Cardiac muscle cell (in vitro differentiated cells and primary cell): ENCODE results near the gene ATP6V1C2. TPM values are rescaled to one million over a fixed set of nuclear protein-coding genes. Genes with fewer than 3 reads are reported as not detected.

Source experiments
- DNase-seq, 2 donors: peaks; one replicate each; pipeline versions ENCODE4 v3.0.0 to v3.0.0-alpha.2; 2010 to 2017; ENCODE audit warnings: low read depth in 1 of 2, low spot score in 1 of 2
- H3K27ac ChIP-seq: fragments of 200-600 bp; sonication (generic); 2 replicates; pipeline ENCODE4 v1.5.1; 2016
- H3K27me3 ChIP-seq: fragments of 200-600 bp; sonication (generic); 2 replicates; pipeline ENCODE4 v1.6.0; 2016; ENCODE audit warnings: control low read depth
- H3K36me3 ChIP-seq: fragments of 200-600 bp; sonication (generic); 2 replicates; pipeline ENCODE4 v1.5.1; 2016; ENCODE audit warnings: control low read depth
- H3K4me1 ChIP-seq: fragments of 200-600 bp; sonication (generic); 2 replicates; pipeline ENCODE4 v1.8.1; 2017; ENCODE audit warnings: low read depth, mild to moderate bottlenecking, mixed run types
- H3K4me3 ChIP-seq: fragments of 200-600 bp; sonication (generic); 2 replicates; pipeline ENCODE4 v1.5.1; 2016; ENCODE audit warnings: mild to moderate bottlenecking
- H3K9me3 ChIP-seq: fragments of 200-600 bp; sonication (generic); 2 replicates; pipeline ENCODE4 v1.5.1; 2017; ENCODE audit warnings: low read depth, mild to moderate bottlenecking, control low read depth
- CTCF ChIP-seq: IDR thresholded peaks from 2 replicates; pipeline ENCODE4 v1.5.1; 2012; ENCODE audit warnings: low read depth, mild to moderate bottlenecking, low read length
- polyA plus RNA-seq: library from polyadenylated mRNA; unstranded; fragments of >200 nt; fragmentation: Nextera tagmentation; extraction: Ambion mirVana; gene quantifications from 2 replicates; pipeline ENCODE4 v1.2.1, GENCODE V29; 2016
- total RNA-seq: library from RNA; depleted of rRNA; stranded (reverse); fragments of >200 nt; gene quantifications from 2 replicates; pipeline ENCODE4 v1.2.3, GENCODE V29; 2016

Gene ATP6V1C2
- total and polyA plus RNA-seq, 2 experiments from 2014 or later = 0.06 to 1.1 TPM

GRCh38 chr2:10733566-10733925 is 12.1 kb downstream of the ATP6V1C2 start:
- Histone ChIP-seq H3K27ac (no peak overlapping the region), H3K4me3 (no peak overlapping the region), H3K9me3 (no peaks in the 10 kb centered on the region), H3K36me3 (no peaks in the 10 kb centered on the region), H3K4me1 (no peaks in the 10 kb centered on the region), H3K27me3 (no peaks in the 10 kb centered on the region)
- DNase-seq = peak in 1 of 2 donors; percentile 33
- TF ChIP-seq CTCF = no peak

- DNase-seq = no peak
- H3K4me1 ChIP-seq = no peaks in the 10 kb centered on the region
- no peak for TF ChIP-seq CTCF
- H3K27ac ChIP-seq = no peak overlapping the region
- H3K4me3 ChIP-seq = no peak overlapping the region
- H3K9me3 ChIP-seq = no peaks in the 10 kb centered on the region
- no peaks in the 10 kb centered on the region for H3K36me3 ChIP-seq
- H3K27me3 ChIP-seq = no peaks in the 10 kb centered on the region
Measured at GRCh38 chr2:10733980-10734379, 12.6 kb downstream of the ATP6V1C2 start.

- Histone ChIP-seq H3K27ac (no peak overlapping the region), H3K4me3 (no peak overlapping the region), H3K36me3 (no peaks in the 10 kb centered on the region), H3K27me3 (no peaks in the 10 kb centered on the region), H3K4me1 (no peaks in the 10 kb centered on the region), H3K9me3 (no peaks in the 10 kb centered on the region)
- DNase-seq = no peak
- TF ChIP-seq CTCF = no peak
Measured at GRCh38 chr2:10738192-10738591, 16.8 kb downstream of the ATP6V1C2 start.

GRCh38 chr2:10740226-10740625 is 18.8 kb downstream of the ATP6V1C2 start:
- no peaks in the 10 kb centered on the region for H3K36me3 ChIP-seq
- no peaks in the 10 kb centered on the region for H3K4me1 ChIP-seq

GRCh38 chr2:10741139-10741538 is 19.7 kb downstream of the ATP6V1C2 start:
- Histone ChIP-seq H3K27ac (no peak overlapping the region), H3K9me3 (no peaks in the 10 kb centered on the region), H3K36me3 (no peaks in the 10 kb centered on the region), H3K4me3 (no peak overlapping the region), H3K27me3 (no peaks in the 10 kb centered on the region), H3K4me1 (no peaks in the 10 kb centered on the region)
- TF ChIP-seq CTCF = no peak
- no peak for DNase-seq

More at GRCh38 chr2:10740226-10740625, 18.8 kb downstream of the ATP6V1C2 start:
- Histone ChIP-seq H3K9me3 (no peaks in the 10 kb centered on the region), H3K4me3 (no peak overlapping the region), H3K27me3 (no peaks in the 10 kb centered on the region), H3K27ac (no peak overlapping the region)
- DNase-seq = peak in 1 of 2 donors; percentile 61
- TF ChIP-seq CTCF = no peak

- no peak for TF ChIP-seq CTCF
- H3K4me3 ChIP-seq = no peak overlapping the region
- no peaks in the 10 kb centered on the region for H3K4me1 ChIP-seq
- no peaks in the 10 kb centered on the region for H3K9me3 ChIP-seq
- H3K27me3 ChIP-seq = no peaks in the 10 kb centered on the region
- H3K36me3 ChIP-seq = no peaks in the 10 kb centered on the region
- DNase-seq = no peak
- no peak overlapping the region for H3K27ac ChIP-seq
Measured at GRCh38 chr2:10742666-10743065, 21.2 kb downstream of the ATP6V1C2 start.
